WTC11 (cell line): ENCODE results near the gene SLC26A8. TPM values are rescaled to one million over a fixed set of nuclear protein-coding genes. Genes with fewer than 3 reads are reported as not detected.

Source experiments
- ATAC-seq: fragments of 200-7000 bp; cut with Tn5 transposase; 2 replicates; pipeline ENCODE4 v1.10.0; 2021; ENCODE audit warnings: mild to moderate bottlenecking, moderate library complexity
- CTCF ChIA-PET: fragments of 300-600 bp; sonication (Branson Sonifier 250); formaldehyde crosslinking; loops from one replicate; lab custom pipeline; 2021; ENCODE audit warnings: antibody characterized with exemption; lab: Charles Lee
- POLR2A ChIA-PET: fragments of 350-600 bp; sonication (Branson Sonifier 250); formaldehyde crosslinking; loops from one replicate; lab custom pipeline; 2021; ENCODE audit warnings: antibody characterized with exemption; lab: Charles Lee
- DNase-seq: peaks from one replicate; pipeline ENCODE4 v3.0.0; 2021; ENCODE audit warnings: low spot score
- H3K27ac Mint-ChIP-seq: 2 replicates; pipeline ENCODE4 v1.8.0; 2021; ENCODE audit warnings: mixed read lengths
- H3K27me3 Mint-ChIP-seq: 2 replicates; pipeline ENCODE4 v1.8.0; 2021; ENCODE audit warnings: low read depth, mild to moderate bottlenecking, moderate library complexity, mixed read lengths
- H3K36me3 Mint-ChIP-seq: 2 replicates; pipeline ENCODE4 v1.8.0; 2021; ENCODE audit warnings: mixed read lengths
- H3K4me1 Mint-ChIP-seq: 2 replicates; pipeline ENCODE4 v1.8.0; 2022; ENCODE audit warnings: mixed read lengths
- H3K4me3 Mint-ChIP-seq: 2 replicates; pipeline ENCODE4 v1.8.0; 2021; ENCODE audit warnings: mild to moderate bottlenecking, moderate library complexity, mixed read lengths
- H3K9me3 Mint-ChIP-seq: 2 replicates; pipeline ENCODE4 v1.8.0; 2021; ENCODE audit warnings: mixed read lengths
- AFF4 ChIP-seq: sonication (generic); formaldehyde crosslinking; IDR thresholded peaks from 2 replicates; pipeline ENCODE4 v1.8.1; 2023; ENCODE audit warnings: mild to moderate bottlenecking, missing genetic modification reagents, borderline replicate concordance
- CREB1 ChIP-seq: sonication (generic); formaldehyde crosslinking; IDR thresholded peaks from 2 replicates; pipeline ENCODE4 v1.8.0; 2023; ENCODE audit warnings: mild to moderate bottlenecking, missing genetic modification reagents
- E2F1 ChIP-seq: sonication (generic); formaldehyde crosslinking; IDR thresholded peaks from 2 replicates; pipeline ENCODE4 v1.8.0; 2022; ENCODE audit warnings: mild to moderate bottlenecking, missing genetic modification reagents
- E2F4 ChIP-seq: sonication (generic); formaldehyde crosslinking; IDR thresholded peaks from 2 replicates; pipeline ENCODE4 v1.8.1; 2022; ENCODE audit warnings: low read depth, mild to moderate bottlenecking, moderate library complexity, missing genetic modification reagents, borderline replicate concordance
- E2F5 ChIP-seq: sonication (generic); formaldehyde crosslinking; IDR thresholded peaks from 2 replicates; pipeline ENCODE4 v1.8.1; 2022; ENCODE audit warnings: mild to moderate bottlenecking, moderate library complexity, missing genetic modification reagents
- ELF4 ChIP-seq: sonication (generic); formaldehyde crosslinking; IDR thresholded peaks from 2 replicates; pipeline ENCODE4 v1.8.1; 2022; ENCODE audit warnings: low read depth, mild to moderate bottlenecking, moderate library complexity, missing genetic modification reagents
- EMX1 ChIP-seq: fragments of 250-450 bp; sonication (Bioruptor Pico); IDR thresholded peaks from 2 replicates; pipeline ENCODE4 v1.8.0; 2021; ENCODE audit warnings: mild to moderate bottlenecking
- ETV6 ChIP-seq: sonication (generic); formaldehyde crosslinking; IDR thresholded peaks from 2 replicates; pipeline ENCODE4 v1.8.1; 2022; ENCODE audit warnings: mild to moderate bottlenecking, missing genetic modification reagents
- FOXK1 ChIP-seq: sonication (generic); formaldehyde crosslinking; IDR thresholded peaks from 2 replicates; pipeline ENCODE4 v1.8.0; 2022; ENCODE audit warnings: mild to moderate bottlenecking, moderate library complexity, missing genetic modification reagents
- GABPB1 ChIP-seq: sonication (generic); formaldehyde crosslinking; IDR thresholded peaks from 2 replicates; pipeline ENCODE4 v1.8.1; 2023; ENCODE audit warnings: mild to moderate bottlenecking, missing genetic modification reagents
- GTF2I ChIP-seq: fragments of 250-450 bp; sonication (Bioruptor Pico); conservative IDR thresholded peaks from 2 replicates; pipeline ENCODE4 v1.4.0; 2021; ENCODE audit warnings: mild to moderate bottlenecking
- HMGA2 ChIP-seq: fragments of 250-450 bp; sonication (Bioruptor Pico); IDR thresholded peaks from 2 replicates; pipeline ENCODE4 v1.4.0; 2021; ENCODE audit warnings: mild to moderate bottlenecking, moderate library complexity
- IRF2 ChIP-seq: sonication (generic); formaldehyde crosslinking; IDR thresholded peaks from 2 replicates; pipeline ENCODE4 v1.8.0; 2022; ENCODE audit warnings: low read depth, missing genetic modification reagents, borderline replicate concordance
- JUN ChIP-seq: sonication (generic); formaldehyde crosslinking; IDR thresholded peaks from 2 replicates; pipeline ENCODE4 v1.8.0; 2023; ENCODE audit warnings: mild to moderate bottlenecking, missing genetic modification reagents
- KAT7 ChIP-seq: sonication (generic); formaldehyde crosslinking; IDR thresholded peaks from 2 replicates; pipeline ENCODE4 v1.8.1; 2023; ENCODE audit warnings: missing genetic modification reagents, mild to moderate bottlenecking, borderline replicate concordance
- MAX ChIP-seq: sonication (generic); formaldehyde crosslinking; IDR thresholded peaks from 2 replicates; pipeline ENCODE4 v1.8.0; 2022; ENCODE audit warnings: mild to moderate bottlenecking, missing genetic modification reagents
- NFE2L1 ChIP-seq: sonication (generic); formaldehyde crosslinking; IDR thresholded peaks from 2 replicates; pipeline ENCODE4 v1.8.1; 2023; ENCODE audit warnings: missing genetic modification reagents
- PRDM15 ChIP-seq: sonication (generic); formaldehyde crosslinking; IDR thresholded peaks from 2 replicates; pipeline ENCODE4 v1.8.0; 2022; ENCODE audit warnings: missing genetic modification reagents
- PREB ChIP-seq: sonication (generic); formaldehyde crosslinking; IDR thresholded peaks from 2 replicates; pipeline ENCODE4 v1.8.1; 2022; ENCODE audit warnings: mild to moderate bottlenecking, missing genetic modification reagents, moderate library complexity, borderline replicate concordance
- SP1 ChIP-seq: sonication (generic); formaldehyde crosslinking; conservative IDR thresholded peaks from 2 replicates; pipeline ENCODE4 v1.8.1; 2022; ENCODE audit warnings: missing genetic modification reagents
- TEAD1 ChIP-seq: sonication (generic); formaldehyde crosslinking; IDR thresholded peaks from 2 replicates; pipeline ENCODE4 v1.8.0; 2022; ENCODE audit warnings: mild to moderate bottlenecking, missing genetic modification reagents
- ZNF263 ChIP-seq: sonication (generic); formaldehyde crosslinking; IDR thresholded peaks from 2 replicates; pipeline ENCODE4 v1.8.1; 2022; ENCODE audit warnings: low read depth, mild to moderate bottlenecking, moderate library complexity, missing genetic modification reagents
- total RNA-seq: library from RNA; stranded (reverse); gene quantifications from 3 replicates; pipeline ENCODE4 v1.2.3, GENCODE V29; 2021

The SLC26A8 gene
- total RNA-seq, 1 experiment from 2014 or later: 0.50 TPM

- ChIA-PET CTCF (interaction anchor here (0.7 to 1.4 kb wide), 2 partner anchors 107 to 210 kb away, joined by 3 read pairs; partner anchors contain the start of gene MAPK14), POLR2A (interaction anchor here (0.5 to 1.0 kb wide), 4 partner anchors 11 to 106 kb away, joined by 3 to 5 read pairs (median 4); partner anchors contain the start of gene MAPK14)
- ATAC-seq: peak; percentile 86
- TF ChIP-seq NFE2L1 (CRISPR knock-in tag): 0 out of 2 replicates have a peak, but pooled peaks have one; percentile 34
- no peak for TF ChIP-seq PREB (CRISPR knock-in tag)
- peak; percentile 88; the same call in 1 of the 2 replicates for TF ChIP-seq KAT7 (CRISPR knock-in tag)
- 0 out of 2 replicates have a peak, but pooled peaks have one; percentile 60 for TF ChIP-seq TEAD1 (CRISPR knock-in tag)
- TF ChIP-seq EMX1 (CRISPR knock-in tag): no peak
- peak; percentile 94 for TF ChIP-seq E2F5 (CRISPR knock-in tag)
- peak; percentile 54; the same call in 1 of the 2 replicates for TF ChIP-seq MAX (CRISPR knock-in tag)
- TF ChIP-seq AFF4 (CRISPR knock-in tag): no peak
- 0 out of 2 replicates have a peak, but pooled peaks have one; percentile 31 for TF ChIP-seq JUN
- 0 out of 2 replicates have a peak, but pooled peaks have one; percentile 52 for TF ChIP-seq CREB1 (CRISPR knock-in tag)
- TF ChIP-seq FOXK1 (CRISPR knock-in tag): 0 out of 2 replicates have a peak, but pooled peaks have one; percentile 64
- TF ChIP-seq IRF2: no peak
- TF ChIP-seq PRDM15: no peak
- no peak for TF ChIP-seq HMGA2 (CRISPR knock-in tag)
- peak; percentile 86 for TF ChIP-seq SP1 (CRISPR knock-in tag)
- TF ChIP-seq GABPB1 (CRISPR knock-in tag): peak; percentile 54
- no peak for TF ChIP-seq E2F1
- TF ChIP-seq GTF2I (CRISPR knock-in tag): peak; percentile 76
- no peak for TF ChIP-seq ZNF263 (CRISPR knock-in tag)
- TF ChIP-seq ETV6: peak; percentile 60; the same call in 1 of the 2 replicates
- no peak for TF ChIP-seq E2F4 (CRISPR knock-in tag)
- no peak for TF ChIP-seq ELF4
Measured at GRCh38 chr6:35920793-35921732, 103.4 kb downstream of the SLC26A8 start, which contains the start of gene SRPK1. TSS of gene SRPK1 (minus strand) at chr6:35921098. CDS start at chr6:35921056, 42 bp downstream.

More at GRCh38 chr6:35920793-35921732, 103.4 kb downstream of the SLC26A8 start, which contains the start of gene SRPK1:
- Mint-ChIP-seq H3K9me3 (no peaks in the 10 kb centered on the region), H3K36me3 (peaks cover 25% of the 10 kb centered on the region), H3K4me1 (peaks cover 32% of the 10 kb centered on the region), H3K27me3 (peaks cover 4% of the 10 kb centered on the region; the same call in 1 of the 2 replicates), H3K4me3 (peak within 1 kb of the TSS; percentile 99), H3K27ac (peak within 1 kb of the TSS; percentile 98)
- peak; percentile 92 for DNase-seq
